ENCODE results near the gene PID1.

PID1 gene

DNA sequence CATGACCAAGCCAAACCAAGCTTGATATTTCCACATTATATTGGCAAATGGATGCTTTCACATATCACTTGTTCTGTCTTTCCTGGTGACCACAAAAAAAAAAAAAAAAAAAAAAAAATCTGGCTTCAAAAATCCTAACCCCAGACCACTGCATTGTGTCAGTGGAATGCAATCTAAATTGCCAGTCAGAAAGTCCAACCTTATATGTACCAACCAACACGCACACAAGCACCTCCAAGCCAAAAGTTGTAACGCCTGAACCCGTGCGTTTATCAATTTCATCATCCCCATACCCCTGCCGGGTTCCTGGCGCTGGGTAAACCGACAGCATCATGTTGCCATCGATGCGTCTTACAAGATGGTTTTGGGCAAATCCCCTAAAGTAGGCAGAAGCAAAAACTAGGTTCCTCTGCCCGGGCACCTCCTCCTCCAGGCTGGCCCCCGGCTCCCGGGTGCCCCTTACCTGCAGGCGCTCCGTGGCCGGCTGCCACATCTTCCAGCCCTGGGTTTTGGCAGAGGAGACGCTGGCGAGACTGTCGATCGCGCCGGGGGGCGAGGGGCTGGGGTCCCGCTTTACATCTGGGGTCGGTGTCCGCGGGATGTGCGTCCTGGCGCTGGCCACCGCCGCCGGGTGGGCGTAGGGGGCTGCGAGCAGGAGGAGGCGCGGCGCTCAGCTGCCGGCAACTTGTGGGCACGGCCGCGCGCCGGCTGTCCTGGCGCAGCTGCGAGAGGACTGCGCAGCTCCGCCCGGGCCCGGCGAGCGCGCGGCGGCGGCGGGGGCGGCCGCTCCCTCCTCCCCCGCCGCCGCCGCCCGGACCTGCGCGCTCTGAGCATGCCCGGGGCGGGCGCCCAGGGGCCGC is at the start of gene PID1:
TSS of gene PID1 (minus strand) at position 737 of the 860 bp plus-strand sequence. CDS start at position 493, 244 bp downstream.
- DNase-seq = no peak

- no peak for DNase-seq
Observed at GRCh38 chr2:229319558-229319957, 48.5 kb upstream of the PID1 start.

DNA sequence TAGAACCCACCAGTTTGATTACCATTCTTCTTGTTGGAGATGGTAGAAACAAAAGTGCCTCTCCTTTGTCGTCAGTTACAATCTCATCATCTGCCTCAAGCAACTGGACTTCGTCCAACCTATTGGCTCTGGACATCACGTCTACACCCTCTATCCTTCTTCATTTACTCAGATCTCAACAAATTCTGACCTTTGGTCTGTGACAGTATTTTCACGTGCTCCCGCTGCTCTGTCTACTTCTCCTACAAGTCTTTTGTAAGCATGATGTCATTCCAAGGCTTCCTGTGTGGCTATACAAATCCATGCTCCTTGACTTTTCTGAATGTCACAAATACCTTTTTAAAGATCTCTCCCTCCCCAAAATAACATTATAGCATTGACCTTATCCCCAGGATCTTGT is 43.0 kb upstream of the PID1 start:
- no peak for DNase-seq

- no peak for DNase-seq
Observed at GRCh38 chr2:229313591-229313990, 42.5 kb upstream of the PID1 start.

DNA sequence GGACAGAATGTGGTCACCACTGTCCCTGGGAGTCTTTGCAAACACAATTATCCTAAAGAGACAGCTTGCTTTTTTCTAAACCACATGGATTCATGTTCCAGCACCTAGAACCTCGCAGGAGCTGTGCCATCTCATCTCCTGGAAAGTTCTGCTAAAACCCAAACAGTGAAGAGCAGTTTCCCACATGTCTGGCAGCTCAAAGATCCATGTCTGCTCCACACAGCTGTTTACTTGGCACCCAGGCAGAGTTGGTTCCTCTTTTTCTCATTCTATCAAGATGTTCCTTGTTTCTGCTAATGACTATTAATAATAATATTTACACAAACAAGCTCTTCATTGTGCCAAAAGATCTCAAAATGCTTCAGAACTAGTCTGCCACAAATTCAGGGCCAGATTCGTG is 30.1 kb upstream of the PID1 start:
- no peak for DNase-seq

- no peak for DNase-seq
Observed at GRCh38 chr2:229300790-229301189, 29.7 kb upstream of the PID1 start.

GRCh38 chr2:229300371-229300770 is 29.3 kb upstream of the PID1 start:
- DNase-seq = no peak

DNA sequence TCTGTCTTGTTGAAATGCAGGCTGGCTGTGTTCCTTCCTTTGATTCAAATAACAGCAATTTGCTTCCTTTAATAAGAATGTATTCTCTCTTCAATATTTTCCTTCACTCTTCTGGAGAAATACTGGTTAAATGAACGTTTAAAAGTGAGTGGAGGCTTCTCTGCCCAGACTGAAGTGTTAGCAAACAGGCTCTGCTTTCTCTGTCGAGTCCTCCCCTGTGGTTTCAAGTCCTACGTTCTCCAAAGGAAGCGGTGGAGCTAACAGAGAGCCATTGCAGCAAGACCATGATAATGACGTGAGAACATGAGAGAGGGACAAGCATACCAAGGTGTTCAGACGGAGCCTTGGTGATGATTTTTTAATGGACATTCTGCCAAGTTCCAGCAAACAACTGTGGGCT is 26.2 kb upstream of the PID1 start:
- no peak for DNase-seq

DNA sequence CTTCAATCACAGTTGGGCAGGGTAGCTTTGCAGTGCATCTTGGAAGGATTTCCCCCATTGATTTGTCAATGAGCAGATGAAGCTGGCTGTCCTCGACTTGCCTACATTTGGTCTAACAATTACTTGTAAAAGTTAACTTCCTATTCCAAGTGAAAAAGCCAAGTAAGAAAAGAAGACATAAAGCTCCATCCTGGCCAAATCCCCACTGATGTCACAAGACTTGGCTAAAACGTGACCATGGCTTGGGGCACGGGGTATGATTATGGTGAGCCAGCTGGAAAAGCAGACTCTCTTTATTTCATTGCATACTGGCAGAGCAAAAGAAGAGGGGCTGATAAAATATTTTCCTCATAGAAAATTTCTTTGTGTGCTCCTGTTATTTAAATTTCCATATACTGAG is 25.4 kb upstream of the PID1 start:
- no peak for DNase-seq

DNA sequence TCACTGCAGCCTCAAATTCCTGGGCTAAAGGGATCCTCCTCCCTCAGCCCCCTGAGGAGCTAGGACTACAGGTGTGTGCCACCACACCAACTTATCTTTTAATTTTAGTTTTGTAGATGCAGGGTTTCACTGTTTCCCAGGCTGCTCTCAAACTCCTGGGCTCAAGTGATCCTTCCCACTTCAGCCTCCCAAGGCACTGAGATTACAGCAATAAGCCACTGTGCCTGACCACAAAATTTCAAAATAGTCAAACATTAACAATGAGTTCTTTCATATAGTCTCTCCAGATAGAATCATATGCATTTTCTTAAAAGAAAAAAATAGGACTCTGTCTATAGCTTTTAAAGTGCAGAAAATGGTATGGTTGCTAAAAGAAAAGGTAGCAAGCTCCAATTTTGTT is 24.9 kb upstream of the PID1 start:
- no peak for DNase-seq

DNA sequence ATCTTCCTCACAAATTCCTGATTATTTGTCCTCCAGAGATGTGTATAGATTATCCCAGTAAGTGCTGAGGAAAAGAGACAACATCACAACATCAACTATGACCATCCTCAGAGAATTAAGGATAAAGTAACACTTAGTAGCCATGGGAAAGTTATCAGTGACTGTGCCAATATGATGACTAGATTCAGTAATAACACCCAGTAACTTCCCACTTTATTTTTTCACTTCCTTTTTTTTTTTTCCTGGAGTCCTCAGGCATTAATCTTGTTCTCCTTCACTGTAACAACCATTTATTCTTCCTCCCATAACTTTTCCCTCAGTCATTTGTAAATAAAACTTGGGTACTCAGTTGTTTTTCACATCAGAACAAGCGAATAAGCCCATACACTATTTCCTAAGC is 16.7 kb upstream of the PID1 start:
- DNase-seq = no peak

- no peak for DNase-seq
Observed at GRCh38 chr2:229282758-229283546, 11.9 kb upstream of the PID1 start.

DNA sequence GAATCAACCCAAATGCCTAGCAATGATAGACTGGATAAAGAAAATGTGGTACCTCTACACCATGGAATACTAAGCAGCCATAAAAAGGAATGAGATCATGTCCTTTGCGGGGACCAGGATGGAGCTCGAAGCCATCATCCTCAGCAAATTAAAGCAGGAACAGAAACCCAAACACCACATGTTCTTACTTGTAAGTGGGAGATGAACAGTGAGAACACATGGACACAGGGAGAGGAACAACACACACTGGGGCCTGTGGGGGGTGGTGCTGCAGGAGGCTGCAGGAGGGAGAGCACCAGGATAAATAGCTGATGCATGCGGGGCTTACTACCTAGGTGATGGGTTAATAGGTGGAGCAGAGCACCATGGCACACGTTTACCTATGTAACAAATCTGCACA is 8.4 kb upstream of the PID1 start:
- no peak for DNase-seq

DNA sequence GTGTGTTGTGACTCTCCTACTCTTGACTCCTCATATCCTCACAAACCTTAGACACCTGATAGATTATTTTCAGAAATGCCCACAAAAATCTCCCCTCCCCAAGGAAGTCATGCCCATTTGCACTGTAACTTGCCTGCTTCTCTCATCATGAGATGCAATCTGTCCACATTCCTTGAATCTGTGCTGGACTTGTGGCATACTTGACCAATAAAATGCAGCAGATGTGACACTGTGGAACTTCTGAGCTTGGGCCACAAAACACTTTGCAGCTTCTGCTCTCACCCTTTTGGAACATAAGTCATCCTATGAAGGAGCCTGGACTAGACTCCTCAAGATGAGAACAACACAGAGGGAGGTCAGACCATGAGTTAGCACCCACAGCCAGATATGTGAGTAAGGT is 4.4 kb upstream of the PID1 start:
- DNase-seq = no peak

DNA sequence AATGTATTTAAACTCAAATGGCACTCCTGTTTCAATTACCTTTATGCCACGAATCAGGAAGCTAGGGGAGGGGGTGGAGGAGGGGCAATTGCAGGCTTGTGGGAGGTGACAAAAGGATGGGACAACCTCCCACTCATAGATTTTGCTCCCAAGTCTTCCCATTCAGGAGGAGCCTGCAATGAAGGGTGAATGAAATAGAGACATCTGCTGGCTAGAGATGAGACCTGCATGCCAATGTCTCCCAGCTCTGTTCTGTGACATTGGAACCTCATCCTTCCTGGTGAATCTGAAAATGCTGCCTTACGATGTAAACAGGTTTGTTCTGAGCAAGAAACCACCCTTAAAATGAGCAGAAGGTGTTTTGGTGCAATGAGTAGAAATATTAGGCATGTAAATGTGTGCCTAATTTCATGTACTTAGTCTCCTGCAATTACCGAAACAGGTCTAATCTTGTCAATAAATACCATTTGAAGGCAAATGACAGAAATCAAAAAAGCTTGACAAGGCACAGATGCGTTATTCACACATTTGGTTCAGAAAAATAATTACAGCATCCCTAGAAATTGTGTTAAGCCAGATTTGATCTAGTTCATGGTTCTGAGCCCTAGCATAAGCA is 2.7 kb upstream of the PID1 start:
- no peak for DNase-seq

DNA sequence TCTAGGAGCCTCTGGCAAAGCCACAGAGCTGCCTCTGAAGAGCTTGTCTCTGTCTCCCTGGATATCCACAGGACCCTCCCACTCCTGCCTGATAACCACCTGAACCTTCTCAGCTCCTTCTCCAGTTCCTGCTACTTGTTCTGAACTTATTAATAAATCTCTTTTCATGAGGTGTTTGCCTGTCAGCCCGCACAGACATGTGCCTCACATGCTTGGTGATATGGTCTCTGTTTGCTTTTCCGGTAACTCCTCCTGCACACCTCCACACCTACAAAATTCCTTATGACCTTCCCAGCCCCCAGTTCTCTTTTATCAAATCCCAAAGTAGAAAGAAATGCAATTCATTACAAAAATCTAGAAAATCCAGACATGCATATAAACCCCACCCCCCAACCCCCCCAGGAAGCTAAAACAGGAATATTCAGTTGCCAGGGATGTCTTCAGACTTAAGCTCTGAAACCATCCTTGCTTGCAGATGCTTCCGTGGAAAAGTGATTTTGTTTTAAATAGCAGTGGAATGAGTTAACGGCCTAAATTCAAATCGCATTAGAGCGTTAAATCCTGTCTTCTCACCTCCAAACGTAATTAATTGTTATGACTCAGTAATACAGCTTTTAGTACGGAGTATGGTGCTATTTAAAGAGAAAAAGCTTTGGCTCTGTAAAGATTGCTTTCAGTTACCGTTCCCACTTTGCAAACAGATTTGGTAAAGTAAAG is 2.1 kb upstream of the PID1 start:
- DNase-seq = no peak

DNA sequence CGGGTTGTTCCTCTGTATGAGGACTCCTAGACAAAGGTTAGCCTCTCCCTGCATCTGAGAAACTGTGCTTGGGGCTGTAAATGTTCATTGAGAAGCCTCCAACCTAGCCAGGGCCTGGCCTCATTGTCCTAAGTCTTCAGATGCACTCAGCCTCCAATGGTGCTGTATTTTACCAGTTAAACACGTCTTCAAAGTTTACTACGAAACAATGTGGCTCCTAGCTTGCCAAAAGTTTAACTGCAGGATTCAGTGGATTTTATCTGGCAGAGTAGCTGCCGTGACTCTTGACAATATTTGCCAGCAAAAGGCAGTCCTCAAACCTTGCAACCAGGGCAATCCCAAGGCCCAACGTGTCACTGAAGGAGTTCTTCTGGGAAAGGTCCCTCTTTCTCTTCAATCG is 1.1 kb downstream of the PID1 start:
- no peak for DNase-seq

DNA sequence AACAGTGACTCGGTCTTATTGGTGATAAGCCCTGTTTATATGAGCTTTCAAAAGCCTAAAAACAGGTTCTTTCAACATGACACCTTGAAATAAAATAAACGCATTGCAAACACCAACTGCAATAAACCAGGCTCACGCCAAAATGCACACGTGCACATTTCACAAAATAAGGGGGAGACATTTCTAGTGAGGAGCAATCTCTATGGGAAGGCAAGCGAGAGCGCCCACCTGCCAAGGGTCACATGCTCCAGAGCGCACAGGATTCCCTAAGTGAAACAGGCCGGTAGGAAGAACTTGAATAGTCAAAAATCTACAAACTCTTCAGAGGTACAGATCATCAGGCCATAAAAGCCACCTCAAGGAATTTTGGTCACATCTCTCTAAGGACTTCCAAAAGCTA is 1.9 kb downstream of the PID1 start:
- DNase-seq = no peak

DNA sequence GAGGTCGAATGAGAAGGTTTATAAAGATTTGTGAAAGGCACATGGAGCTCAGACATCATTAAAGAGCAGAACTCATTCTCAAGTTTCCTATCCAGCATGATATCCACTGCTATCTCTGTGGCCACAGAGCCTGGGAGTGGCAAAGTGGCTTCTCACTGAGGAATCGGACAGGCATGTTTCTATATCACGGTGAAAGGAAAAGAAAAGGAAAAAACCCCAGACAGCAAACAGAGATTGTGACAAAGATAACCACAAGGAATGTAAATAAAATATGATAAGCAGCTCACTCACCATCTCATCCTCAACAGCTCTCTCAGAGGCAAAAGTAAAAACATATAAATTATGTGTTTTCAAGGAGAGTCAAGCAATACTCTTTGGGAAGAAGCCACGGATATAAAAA is 2.5 kb downstream of the PID1 start:
- DNase-seq = no peak

DNA sequence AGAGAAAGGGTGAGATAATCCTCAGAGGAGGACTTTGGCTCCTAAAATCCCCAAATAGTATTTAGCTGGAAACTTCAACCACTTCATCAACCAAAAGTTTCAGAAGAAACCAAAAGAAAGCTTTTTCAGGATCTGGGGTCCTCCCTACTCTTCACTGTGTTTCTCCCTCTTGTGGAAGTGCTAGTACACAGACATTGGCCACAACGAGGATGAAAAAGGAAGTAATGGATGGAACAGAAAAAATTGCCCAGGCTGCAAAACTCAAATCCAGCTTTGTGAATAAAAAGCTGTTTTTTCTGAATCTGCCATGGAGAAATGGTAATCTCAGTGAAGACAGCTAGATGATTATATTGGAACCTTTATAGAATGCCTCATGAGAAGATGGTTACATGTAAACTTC is 4.0 kb downstream of the PID1 start:
- DNase-seq = no peak

- DNase-seq = no peak
Observed at GRCh38 chr2:229265727-229266126, 5.4 kb downstream of the PID1 start.

GRCh38 chr2:229261599-229261998 is 9.5 kb downstream of the PID1 start:
- DNase-seq = no peak

GRCh38 chr2:229261076-229261475 is 10.0 kb downstream of the PID1 start:
- DNase-seq = no peak
